GM12878 (cell line): ENCODE results near the gene CARM1. TPM values are rescaled to one million over a fixed set of nuclear protein-coding genes. Genes with fewer than 3 reads are reported as not detected.

Source experiments
- BACH1 ChIP-seq: fragments of 450-650 bp; IDR thresholded peaks from 2 replicates; pipeline ENCODE4 v1.6.1; 2017; ENCODE audit warnings: mild to moderate bottlenecking, borderline replicate concordance
- CHD2 ChIP-seq: IDR thresholded peaks from 2 replicates; pipeline ENCODE4 v1.6.1; 2011; ENCODE audit warnings: low read depth, low read length, improper control_type of control experiment, borderline replicate concordance
- CHD4 ChIP-seq: fragments of 200-600 bp; sonication (generic); IDR thresholded peaks from 2 replicates; pipeline ENCODE4 v1.6.1; 2016; ENCODE audit warnings: mild to moderate bottlenecking
- FOS ChIP-seq: IDR thresholded peaks from 3 replicates; pipeline ENCODE4 v1.6.1; 2011; ENCODE audit warnings: borderline replicate concordance; ENCODE audit not compliant: insufficient read length; ENCODE audit errors: extremely low read depth
- GATAD2B ChIP-seq: fragments of 450-650 bp; conservative IDR thresholded peaks from 2 replicates; pipeline ENCODE4 v1.6.1; 2017; ENCODE audit warnings: low read depth, mild to moderate bottlenecking, moderate library complexity
- JUNB ChIP-seq: IDR thresholded peaks from 2 replicates; pipeline ENCODE4 v1.6.1; 2016; ENCODE audit warnings: antibody characterized with exemption, mild to moderate bottlenecking
- MYB ChIP-seq: fragments of 150-350 bp; IDR thresholded peaks from 2 replicates; pipeline ENCODE4 v1.6.1; 2014; ENCODE audit warnings: mild to moderate bottlenecking, low read depth, low read length, borderline replicate concordance
- NBN ChIP-seq: fragments of 450-650 bp; IDR thresholded peaks from 2 replicates; pipeline ENCODE4 v1.6.1; 2016
- NFXL1 ChIP-seq: fragments of 450-650 bp; IDR thresholded peaks from 2 replicates; pipeline ENCODE4 v1.6.1; 2017; ENCODE audit warnings: antibody characterized with exemption, mild to moderate bottlenecking, borderline replicate concordance
- PML ChIP-seq: IDR thresholded peaks from 2 replicates; pipeline ENCODE4 v1.6.1; 2012; ENCODE audit warnings: low read length, inconsistent platforms
- POLR2AphosphoS5 ChIP-seq: IDR thresholded peaks from 2 replicates; pipeline ENCODE4 v1.6.1; 2011; ENCODE audit warnings: mild to moderate bottlenecking, low read length, inconsistent platforms
- RAD51 ChIP-seq: fragments of 450-650 bp; IDR thresholded peaks from 2 replicates; pipeline ENCODE4 v1.6.1; 2016; ENCODE audit warnings: moderate library complexity, mild to moderate bottlenecking, inconsistent platforms
- SMARCA5 ChIP-seq: fragments of 450-650 bp; IDR thresholded peaks from 2 replicates; pipeline ENCODE4 v1.6.1; 2017; ENCODE audit warnings: mild to moderate bottlenecking
- SREBF1 ChIP-seq: IDR thresholded peaks from 2 replicates; pipeline ENCODE4 v1.6.1; 2012; ENCODE audit warnings: mild to moderate bottlenecking, low read length
- USF1 ChIP-seq: IDR thresholded peaks from 2 replicates; pipeline ENCODE4 v1.6.1; 2011; ENCODE audit warnings: borderline replicate concordance, low read depth, mild to moderate bottlenecking, moderate library complexity, mixed read lengths, low read length; ENCODE audit not compliant: insufficient read depth; ENCODE audit errors: extremely low read length
- ZNF24 ChIP-seq: fragments of 450-650 bp; IDR thresholded peaks from 2 replicates; pipeline ENCODE4 v1.6.1; 2017; ENCODE audit warnings: antibody characterized with exemption, mild to moderate bottlenecking
- polyA plus RNA-seq, 11 experiments: library from polyadenylated mRNA; depleted of rRNA in 4 of 11; unstranded in 6 of 11; stranded (reverse) in 5 of 11; fragments of >200 nt; fragmentation: Nextera tagmentation in 4 of 11; fragmentation: Illumina TruSeq in 1 of 11; extraction: Ambion mirVana in 4 of 11; extraction: Trizol in 1 of 11; gene quantifications; 1 replicate in 1 of 11; 2 replicates in 10 of 11; pipeline versions ENCODE4 v1.2.1 to v1.2.3, GENCODE V29; 2011 to 2016; ENCODE audit warnings: inconsistent platforms in 2 of 11, missing spikeins in 2 of 11, low read depth in 1 of 11
- total RNA-seq, 4 experiments: library from RNA; depleted of rRNA in 3 of 4; stranded (reverse); fragments of >200 nt in 3 of 4; fragmentation: Illumina TruSeq in 1 of 4; extraction: Trizol in 1 of 4; gene quantifications; 2 replicates each; pipeline versions ENCODE4 v1.2.1 to v1.2.3, GENCODE V29; 2013 to 2021
- TF ChIP-seq, protein P1 (sequence below): fragments of 450-650 bp; IDR thresholded peaks from 2 replicates; pipeline ENCODE4 v1.6.1; 2017; ENCODE audit warnings: antibody characterized with exemption, mild to moderate bottlenecking, moderate library complexity
- TF ChIP-seq, protein P2 (sequence below): IDR thresholded peaks from 2 replicates; pipeline ENCODE4 v1.6.1; 2012; ENCODE audit warnings: low read depth, low read length, improper control_type of control experiment
- TF ChIP-seq, protein P3 (sequence below): IDR thresholded peaks from 2 replicates; pipeline ENCODE4 v1.6.1; 2011; ENCODE audit warnings: low read depth, mild to moderate bottlenecking, low read length, moderate library complexity, borderline replicate concordance; ENCODE audit errors: extremely low read depth
- TF ChIP-seq, protein P4 (sequence below): fragments of 450-650 bp; formaldehyde crosslinking; IDR thresholded peaks from 2 replicates; pipeline ENCODE4 v1.4.0; 2022; ENCODE audit warnings: mild to moderate bottlenecking, moderate library complexity
- TF ChIP-seq, protein P5 (sequence below): IDR thresholded peaks from 2 replicates; pipeline ENCODE4 v1.6.1; 2012; ENCODE audit warnings: low read depth, low read length, improper control_type of control experiment

Gene CARM1
- total and polyA plus RNA-seq, 10 of the 15 experiments (the other 5 are each of a cell fraction or from before 2014, with no cell fraction given): 0.45 to 116 (median 39.7) TPM

GRCh38 chr19:10836479-10837330 lies 34.6 kb upstream of the CARM1 start (continued):
- TF ChIP-seq POLR2AphosphoS5: no peak
- no peak for TF ChIP-seq CHD2
- 0 out of 2 replicates have a peak, but pooled peaks have one; percentile 33 for TF ChIP-seq GATAD2B
- TF ChIP-seq PML: no peak
- no peak for TF ChIP-seq NFXL1
- TF ChIP-seq, protein P1, sequence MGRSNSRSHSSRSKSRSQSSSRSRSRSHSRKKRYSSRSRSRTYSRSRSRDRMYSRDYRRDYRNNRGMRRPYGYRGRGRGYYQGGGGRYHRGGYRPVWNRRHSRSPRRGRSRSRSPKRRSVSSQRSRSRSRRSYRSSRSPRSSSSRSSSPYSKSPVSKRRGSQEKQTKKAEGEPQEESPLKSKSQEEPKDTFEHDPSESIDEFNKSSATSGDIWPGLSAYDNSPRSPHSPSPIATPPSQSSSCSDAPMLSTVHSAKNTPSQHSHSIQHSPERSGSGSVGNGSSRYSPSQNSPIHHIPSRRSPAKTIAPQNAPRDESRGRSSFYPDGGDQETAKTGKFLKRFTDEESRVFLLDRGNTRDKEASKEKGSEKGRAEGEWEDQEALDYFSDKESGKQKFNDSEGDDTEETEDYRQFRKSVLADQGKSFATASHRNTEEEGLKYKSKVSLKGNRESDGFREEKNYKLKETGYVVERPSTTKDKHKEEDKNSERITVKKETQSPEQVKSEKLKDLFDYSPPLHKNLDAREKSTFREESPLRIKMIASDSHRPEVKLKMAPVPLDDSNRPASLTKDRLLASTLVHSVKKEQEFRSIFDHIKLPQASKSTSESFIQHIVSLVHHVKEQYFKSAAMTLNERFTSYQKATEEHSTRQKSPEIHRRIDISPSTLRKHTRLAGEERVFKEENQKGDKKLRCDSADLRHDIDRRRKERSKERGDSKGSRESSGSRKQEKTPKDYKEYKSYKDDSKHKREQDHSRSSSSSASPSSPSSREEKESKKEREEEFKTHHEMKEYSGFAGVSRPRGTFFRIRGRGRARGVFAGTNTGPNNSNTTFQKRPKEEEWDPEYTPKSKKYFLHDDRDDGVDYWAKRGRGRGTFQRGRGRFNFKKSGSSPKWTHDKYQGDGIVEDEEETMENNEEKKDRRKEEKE: no peak
- no peak for TF ChIP-seq FOS
- TF ChIP-seq, protein P2, sequence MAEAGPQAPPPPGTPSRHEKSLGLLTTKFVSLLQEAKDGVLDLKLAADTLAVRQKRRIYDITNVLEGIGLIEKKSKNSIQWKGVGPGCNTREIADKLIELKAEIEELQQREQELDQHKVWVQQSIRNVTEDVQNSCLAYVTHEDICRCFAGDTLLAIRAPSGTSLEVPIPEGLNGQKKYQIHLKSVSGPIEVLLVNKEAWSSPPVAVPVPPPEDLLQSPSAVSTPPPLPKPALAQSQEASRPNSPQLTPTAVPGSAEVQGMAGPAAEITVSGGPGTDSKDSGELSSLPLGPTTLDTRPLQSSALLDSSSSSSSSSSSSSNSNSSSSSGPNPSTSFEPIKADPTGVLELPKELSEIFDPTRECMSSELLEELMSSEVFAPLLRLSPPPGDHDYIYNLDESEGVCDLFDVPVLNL: peak; percentile 72
- peak; percentile 21; the same call in 1 of the 2 replicates for TF ChIP-seq BACH1
- TF ChIP-seq SREBF1: no peak
- TF ChIP-seq SMARCA5: no peak
- TF ChIP-seq MYB: no peak
- TF ChIP-seq, protein P3, sequence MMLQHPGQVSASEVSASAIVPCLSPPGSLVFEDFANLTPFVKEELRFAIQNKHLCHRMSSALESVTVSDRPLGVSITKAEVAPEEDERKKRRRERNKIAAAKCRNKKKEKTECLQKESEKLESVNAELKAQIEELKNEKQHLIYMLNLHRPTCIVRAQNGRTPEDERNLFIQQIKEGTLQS: peak; percentile 72
- TF ChIP-seq, protein P4, sequence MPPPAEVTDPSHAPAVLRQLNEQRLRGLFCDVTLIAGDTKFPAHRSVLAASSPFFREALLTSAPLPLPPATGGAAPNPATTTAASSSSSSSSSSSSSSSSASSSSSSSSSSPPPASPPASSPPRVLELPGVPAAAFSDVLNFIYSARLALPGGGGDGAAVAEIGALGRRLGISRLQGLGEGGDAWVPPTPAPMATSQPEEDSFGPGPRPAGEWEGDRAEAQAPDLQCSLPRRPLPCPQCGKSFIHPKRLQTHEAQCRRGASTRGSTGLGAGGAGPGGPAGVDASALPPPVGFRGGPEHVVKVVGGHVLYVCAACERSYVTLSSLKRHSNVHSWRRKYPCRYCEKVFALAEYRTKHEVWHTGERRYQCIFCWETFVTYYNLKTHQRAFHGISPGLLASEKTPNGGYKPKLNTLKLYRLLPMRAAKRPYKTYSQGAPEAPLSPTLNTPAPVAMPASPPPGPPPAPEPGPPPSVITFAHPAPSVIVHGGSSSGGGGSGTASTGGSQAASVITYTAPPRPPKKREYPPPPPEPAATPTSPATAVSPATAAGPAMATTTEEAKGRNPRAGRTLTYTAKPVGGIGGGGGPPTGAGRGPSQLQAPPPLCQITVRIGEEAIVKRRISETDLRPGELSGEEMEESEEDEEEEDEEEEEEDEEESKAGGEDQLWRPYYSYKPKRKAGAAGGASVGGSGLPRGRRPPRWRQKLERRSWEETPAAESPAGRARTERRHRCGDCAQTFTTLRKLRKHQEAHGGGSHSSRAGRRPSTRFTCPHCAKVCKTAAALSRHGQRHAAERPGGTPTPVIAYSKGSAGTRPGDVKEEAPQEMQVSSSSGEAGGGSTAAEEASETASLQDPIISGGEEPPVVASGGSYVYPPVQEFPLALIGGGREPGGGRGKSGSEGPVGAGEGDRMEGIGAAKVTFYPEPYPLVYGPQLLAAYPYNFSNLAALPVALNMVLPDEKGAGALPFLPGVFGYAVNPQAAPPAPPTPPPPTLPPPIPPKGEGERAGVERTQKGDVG (CRISPR knock-in tag): peak; percentile 59; the same call in 1 of the 2 replicates
- peak; percentile 88 for TF ChIP-seq USF1
- TF ChIP-seq NBN: peak; percentile 67
- no peak for TF ChIP-seq JUNB
- TF ChIP-seq CHD4: no peak
- TF ChIP-seq RAD51: peak; percentile 96
- TF ChIP-seq, protein P5, sequence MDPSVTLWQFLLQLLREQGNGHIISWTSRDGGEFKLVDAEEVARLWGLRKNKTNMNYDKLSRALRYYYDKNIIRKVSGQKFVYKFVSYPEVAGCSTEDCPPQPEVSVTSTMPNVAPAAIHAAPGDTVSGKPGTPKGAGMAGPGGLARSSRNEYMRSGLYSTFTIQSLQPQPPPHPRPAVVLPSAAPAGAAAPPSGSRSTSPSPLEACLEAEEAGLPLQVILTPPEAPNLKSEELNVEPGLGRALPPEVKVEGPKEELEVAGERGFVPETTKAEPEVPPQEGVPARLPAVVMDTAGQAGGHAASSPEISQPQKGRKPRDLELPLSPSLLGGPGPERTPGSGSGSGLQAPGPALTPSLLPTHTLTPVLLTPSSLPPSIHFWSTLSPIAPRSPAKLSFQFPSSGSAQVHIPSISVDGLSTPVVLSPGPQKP: no peak
- no peak for TF ChIP-seq ZNF24
